C1 segment of cervical spinal cord (tissue), 14 donors: ENCODE data around the gene TRMT61A.

Experiments used
- DNase-seq, 14 donors: peaks; one replicate each; lab custom pipeline; 2025; lab: John Stamatoyannopoulos, UW

The TRMT61A gene

DNA sequence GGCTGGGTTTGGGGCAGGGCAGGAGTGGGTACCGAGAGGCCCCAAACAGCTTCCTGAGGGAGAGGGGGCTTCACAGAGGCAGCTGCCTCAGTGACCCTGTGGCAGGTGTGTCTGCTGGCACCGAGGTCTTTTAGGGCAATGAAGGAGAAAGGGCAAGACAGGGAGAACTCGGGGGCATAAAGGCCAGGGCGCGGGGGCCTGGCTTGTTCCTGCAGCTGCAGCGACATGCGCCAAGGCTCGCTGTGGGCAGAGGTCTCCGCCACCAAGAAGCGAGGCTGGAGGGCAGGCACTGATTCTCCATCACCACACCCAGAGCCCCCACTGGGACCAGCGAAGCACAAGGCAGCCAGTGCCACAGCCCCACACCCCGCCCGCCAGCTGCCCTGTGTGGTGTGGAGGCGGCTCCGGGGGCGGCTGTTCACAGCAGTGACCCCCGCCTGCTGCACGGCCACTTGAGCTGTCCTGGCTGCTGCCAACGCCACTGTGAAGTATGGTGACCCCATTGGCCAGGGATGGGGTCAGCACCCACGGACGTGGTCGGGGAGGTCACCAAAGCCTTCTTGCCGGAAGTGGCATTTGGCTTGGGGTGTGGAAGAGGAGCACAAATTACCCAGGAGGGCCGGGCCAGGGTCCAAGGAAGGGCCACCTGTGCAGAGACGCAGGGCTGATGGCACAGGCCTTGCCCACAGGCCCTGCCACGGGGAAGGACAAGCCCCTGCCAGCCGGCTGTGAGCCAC, 17.1 kb downstream of the TRMT61A start:
- DNase-seq, result no peak

DNA sequence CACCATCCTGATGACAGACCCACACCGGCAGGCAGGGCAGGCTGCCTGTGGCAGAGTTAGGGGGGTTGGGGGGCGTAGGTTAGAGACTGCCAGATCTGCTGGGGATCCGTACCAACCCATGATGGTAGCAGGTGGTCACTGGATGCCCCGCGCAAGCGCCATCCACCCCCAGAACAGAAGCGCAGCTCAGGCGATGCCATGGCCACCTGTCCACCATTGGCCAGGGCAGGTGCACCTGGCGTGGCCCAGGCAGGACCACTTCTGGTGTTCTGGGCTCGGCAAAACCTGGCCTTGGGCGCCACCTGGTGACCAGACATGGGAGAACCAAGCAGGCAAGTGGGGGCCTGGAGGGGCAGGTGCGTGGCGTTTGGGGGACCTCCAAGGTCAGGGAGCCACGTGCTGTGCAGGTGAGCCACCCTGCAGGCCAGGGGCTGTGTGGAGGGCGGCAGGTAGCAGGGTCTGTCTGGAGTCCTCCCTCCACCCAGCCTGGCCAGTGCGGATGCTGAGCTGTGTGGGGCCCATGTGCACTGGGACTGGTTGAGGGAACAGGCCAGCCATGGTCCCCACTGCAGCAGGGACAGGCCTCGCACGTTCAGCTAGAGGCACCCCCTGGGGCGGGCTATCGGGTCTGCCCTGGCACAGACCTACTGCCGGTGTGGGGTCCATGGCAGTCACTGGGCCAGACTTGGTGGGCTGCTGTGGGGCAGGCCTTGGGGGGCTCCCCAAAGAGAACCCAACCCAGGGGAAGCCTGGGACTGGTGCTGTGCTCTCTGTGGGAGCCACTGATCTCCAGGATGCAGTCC, 17.9 kb downstream of the TRMT61A start:
- DNase-seq, result peak in 12 of 14 donors; percentile 49 to 92 (median 70)

DNA sequence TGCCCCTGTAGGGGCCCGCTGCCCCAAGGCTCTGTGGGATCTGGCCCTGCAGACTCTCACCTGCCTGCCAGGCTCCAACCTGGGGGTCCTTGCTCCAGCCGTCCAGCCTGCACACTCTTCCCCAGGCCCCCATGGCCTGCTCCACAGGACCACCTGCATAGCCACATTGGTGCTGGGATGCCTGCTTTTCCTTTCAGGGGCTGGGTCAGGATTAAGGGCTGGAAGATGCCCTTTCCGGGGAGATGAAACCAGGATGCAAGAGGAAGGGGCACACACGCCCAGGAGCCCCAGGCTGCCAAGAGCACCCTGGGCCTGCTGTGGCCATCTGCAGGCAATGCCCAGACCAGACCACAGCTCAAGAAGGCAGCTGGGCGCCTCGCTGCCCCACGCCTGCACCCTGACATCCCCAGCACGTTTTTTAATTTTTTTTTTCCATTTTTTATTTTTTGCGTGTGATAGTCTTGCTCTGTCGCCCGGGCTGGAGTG, 18.5 kb downstream of the TRMT61A start:
- DNase-seq, result no peak

DNA sequence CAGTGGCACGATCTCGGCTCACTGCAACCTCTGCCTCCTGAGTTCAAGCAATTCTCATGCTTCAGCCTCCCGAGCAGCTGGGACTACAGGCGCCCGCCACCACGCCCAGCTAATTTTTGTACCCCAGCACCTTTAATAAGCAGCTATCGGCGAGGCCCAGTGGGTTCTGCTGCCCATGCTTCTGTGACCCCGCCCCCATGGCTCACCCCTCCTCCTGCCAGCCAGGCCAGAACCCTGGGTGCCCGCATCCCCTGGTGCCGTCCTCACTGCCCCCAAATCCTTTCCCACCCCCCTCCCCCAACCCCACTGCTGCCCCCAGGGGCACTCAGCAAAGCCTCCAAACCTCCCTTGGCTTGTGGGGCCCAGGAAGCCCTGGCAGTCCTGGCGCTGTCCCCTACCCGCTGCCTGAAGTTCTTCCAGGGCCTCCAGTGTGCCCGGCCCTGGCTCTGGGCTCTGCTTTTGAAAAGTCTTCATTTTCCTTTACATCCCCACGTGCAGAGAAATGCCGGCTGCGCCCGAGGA, 19.0 kb downstream of the TRMT61A start:
- DNase-seq, result no peak

DNA sequence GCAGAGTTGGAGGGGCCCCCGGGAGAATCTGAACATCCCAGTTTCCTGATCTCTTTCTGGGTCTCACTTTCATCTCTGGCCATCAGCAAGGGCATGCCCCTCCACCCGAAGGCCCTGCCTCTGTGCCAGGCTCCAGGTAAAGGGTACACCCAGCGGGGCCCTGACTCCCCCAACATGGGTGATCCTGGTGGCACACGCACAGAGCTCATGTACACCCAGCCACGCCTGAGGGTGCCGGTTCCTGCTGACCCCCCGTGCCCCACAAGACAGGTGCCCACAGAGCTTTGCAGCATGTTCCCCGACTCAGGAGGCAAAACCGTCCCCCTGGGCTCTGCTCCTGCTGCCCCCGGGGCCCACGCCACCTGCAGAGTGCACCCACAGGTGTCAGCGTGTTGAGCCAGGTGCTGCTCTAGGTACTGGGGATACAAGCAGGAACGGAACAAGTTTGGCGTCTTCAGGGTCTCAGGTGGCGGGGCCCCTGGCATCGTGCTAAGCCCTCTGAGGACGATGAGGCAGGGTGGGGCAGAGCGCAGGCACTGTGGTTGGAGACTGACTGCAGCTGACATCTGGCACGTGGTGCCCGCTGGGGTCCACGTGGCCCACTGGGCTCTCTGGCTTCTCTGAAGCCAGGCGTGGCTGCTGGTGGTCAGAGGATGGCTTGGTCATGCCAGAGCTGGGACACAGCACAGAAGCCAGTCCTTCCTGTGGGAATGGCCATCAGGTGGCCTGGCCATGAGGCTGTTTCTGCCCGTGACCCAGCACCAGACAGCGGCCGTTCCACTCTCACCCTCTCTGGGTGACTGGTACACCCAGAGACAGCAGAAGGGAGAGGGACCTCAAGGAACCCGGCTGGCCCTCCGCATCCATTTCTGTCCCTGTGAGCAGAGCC, 19.7 kb downstream of the TRMT61A start:
- DNase-seq, result peak in 7 of 14 donors; percentile 38 to 74 (median 69)

DNA sequence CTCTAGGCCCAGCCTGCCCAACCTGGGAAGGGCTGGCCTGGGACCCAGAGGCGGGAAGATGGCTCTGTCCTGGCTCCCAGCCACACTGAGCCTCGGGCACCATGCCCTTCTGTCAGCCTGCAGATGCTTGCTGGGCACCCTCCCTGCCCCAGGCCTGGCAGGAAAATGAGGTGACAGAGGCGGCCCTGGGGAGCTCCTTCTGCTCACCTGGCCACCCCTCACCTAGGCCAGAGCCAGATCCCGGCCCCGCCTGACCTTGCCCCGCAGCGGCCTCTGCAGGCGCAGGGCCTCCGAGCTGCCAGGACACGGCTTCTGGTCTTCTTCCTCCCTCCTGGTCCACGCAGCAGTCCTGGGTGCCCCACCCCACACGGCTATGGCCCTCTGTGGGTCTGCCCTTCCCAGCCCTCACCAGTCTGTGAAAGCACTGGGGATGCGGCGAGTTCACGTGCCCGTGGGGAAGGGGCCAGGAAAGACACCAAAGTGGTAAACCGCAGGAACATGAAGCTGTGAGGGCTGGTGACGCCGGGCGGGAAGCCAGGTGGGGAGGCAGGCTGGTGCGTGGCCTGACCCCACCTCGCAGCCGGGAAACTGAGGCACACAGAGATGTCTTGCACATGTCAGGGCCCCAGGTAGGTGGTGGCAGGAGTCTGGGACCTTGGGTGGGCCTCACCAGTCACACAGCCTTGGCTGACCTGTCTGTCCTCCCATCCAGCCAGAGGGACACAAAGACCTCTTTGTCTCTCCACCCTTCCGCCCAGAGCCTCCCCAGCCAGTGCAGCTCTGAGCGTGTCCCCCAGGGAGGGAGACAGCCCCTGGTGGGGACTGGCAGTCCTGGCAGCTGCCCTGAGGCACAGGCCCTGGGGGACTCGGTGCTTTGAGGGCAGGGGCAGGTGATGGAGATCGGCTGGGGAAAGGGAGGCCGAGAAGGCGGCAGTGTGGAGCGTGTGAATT, 20.6 kb downstream of the TRMT61A start:
- peak in 12 of 14 donors; percentile 56 to 91 (median 78) for DNase-seq

DNA sequence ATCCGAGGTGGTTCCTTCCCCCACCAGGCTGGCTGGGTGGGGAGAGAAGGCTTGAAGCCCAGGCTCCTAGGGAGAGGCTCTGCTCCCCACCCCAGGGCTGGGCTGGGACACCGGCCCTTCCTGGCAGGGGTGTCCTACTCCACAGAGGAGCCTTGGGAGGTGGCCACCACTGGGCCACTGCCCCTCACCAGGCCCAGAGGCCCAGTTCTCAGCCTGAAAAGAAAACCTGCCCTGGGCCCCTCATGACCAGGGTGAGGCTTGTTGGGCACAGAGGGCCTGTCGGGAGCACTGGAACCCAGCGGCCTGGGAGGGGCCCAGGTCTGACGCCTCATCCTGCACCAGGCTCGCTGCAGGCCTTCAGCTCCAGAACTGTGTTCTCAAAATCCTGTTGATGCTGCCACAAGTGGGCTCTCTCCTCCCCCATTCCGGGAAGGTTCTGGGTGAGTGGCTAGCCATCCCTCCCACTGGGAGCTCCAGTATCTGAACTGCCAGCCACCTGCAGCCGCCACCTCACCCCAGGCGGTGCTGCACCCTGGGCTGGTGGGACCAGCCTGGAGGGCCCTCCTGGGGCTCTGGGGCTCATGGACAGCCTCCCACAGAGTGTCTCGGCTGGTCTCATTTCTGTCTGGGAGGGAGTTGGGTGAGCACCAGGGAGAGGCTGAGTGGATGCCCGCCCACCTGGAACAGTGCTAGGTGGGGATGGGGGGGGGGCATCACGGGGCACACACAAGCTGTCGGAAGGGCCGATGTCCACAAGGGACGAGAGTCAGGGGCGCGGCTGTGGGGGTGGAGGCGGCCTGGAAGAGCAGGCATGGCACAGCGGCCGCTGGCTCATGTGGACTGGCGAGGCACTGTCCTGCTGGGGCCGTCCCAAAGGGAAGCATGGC, 21.7 kb downstream of the TRMT61A start:
- peak in 6 of 14 donors; percentile 32 to 71 (median 67) for DNase-seq

DNA sequence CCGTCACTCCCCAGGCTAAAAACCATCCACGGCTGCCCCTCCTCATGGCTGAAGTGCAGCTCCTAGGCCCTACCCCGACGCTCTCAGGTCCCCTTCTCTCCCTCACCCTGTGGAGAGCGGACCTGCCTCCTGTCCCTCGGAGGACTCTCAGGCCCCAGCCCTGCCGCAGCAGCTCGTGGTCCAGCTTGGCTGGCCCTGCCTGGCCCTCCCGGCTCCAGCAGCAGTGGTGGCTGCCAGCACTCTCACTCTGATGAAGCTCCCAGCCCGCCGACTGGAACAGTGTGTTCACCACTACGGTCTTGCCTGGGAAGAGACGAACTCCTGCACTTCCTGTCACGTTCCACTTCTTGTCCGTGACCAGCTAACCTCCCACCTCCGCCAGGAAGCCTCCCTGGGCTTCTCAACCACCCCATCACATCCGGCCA, 22.4 kb downstream of the TRMT61A start:
- DNase-seq, result peak in 6 of 14 donors; percentile 22 to 66 (median 56)

DNA sequence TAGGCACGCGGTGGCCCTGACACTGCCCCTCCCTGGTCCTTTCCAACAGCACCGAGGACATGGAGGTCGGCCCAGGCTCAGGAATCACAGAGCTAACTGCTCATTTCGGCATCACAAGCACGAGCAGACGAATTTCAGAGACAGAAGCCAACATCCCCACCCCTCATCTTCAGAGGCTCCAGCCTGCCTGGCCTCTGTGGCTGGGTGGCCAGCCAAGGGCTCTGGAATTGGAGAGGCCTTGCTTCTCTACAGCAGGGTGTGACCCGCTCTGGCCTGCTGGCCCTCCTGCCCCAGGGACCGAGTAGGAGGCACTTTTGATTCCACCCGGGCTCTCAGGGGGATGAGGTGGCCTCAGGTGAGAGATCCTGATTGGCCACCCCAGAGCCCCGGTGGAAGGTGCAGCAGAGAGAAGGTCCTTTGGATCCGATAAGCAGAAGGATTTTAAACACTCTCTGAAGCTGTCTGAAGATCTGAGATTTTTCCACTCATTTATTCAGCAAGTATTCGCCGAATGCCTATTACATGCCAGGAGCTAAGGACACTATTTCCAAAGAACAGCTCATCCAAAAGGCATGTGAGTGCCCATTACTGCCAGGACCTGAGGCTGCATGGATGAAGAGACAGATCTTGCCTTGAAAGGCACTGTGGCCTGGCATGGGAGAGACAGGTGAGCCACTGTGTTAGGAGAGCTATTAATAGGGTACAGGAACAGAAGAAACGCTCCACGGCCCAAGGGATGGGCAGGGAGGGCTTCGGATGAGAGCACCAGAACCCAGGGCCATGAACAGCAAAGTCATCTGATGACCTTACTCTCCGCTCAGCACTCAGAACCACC, 23.2 kb downstream of the TRMT61A start:
- DNase-seq, result peak in 1 of 14 donors; percentile 61

DNA sequence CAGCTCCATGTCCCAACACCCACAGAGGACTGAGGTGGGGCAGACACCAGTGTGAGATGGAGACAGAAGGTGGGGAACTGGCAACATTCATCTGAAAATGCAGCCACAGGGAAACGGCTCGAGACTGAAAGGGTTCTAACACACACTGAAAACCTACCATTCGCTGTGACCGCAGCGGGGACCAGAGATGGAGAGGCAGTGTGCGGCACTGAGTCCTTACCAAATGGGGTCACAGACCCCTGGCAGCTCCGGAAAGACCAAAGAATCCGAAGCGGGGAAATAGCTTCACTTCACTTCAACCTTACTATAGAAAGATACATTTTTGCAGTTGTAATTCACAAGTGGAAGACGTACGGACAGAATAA, 23.8 kb downstream of the TRMT61A start:
- DNase-seq, result no peak

DNA sequence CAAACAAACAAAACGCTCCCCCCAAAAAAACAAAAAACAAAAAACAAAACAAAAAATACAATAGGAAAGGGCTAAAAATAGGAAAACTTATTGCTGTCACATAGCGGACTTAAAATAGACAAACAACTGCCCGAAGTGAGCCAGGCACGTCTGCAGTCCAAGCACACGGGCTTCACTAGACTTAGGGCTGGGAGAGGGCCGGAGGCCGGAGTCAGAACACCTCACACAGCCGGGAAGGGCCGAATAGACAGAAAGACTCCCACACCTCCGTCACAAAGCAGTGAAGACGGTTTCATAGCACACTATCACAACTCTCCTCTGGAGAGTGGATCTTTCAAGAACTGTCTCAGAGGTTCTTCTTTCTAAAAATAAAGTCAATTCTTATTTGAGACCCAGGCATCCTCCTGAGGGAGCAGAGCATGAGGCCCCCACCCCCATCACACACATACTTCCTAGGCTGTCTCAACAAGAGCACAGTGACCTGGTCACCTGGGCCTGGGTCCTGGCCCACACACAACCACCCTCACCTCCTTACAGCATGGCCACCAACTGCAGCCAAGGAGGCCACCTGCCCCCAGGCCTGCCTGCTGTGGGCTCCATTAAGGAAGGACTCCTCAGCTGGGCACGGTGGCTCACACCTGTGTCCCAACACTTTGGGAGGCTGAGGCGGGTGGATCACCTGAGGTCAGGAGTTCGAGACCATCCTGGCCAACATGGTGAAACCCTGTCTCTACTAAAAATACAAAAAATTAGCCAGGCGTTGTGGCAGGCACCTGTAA, 26.8 kb downstream of the TRMT61A start:
- no peak for DNase-seq

DNA sequence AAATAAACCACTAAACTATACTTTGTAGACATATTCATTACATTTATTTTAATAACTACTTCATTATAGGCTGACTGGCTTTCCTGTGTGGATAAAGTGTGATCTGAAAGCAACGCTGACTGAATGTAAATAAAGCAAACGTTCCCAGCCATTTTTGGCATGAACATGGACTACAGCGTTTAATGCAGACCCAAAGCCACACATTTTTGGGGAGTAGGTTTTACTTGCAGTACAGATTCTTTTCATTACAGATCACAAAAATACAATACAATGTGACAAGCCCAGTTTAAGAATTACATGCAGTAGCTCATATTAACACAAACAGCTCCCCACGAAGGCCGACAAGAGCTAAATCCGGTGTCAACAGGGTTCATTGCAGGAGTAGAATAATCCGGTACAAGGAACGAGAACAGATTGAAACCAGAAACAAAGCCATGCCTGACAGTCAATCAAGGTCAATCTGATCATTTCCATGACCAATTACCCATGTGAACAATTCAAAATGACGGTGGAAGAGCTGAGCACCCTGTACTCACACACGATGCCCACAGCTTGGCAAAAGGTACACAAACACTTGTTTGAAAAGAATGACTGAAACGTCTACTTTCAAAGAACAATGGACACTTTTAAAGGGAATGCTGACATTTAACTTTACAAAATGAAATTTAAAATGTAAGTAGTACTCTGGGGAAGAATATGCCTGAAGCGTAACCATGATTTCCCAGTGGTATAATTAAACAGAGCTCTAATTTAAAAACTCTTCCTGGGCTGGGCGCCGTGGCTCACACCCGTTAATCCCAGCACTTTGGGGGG, 28.2 kb downstream of the TRMT61A start:
- no peak for DNase-seq

DNA sequence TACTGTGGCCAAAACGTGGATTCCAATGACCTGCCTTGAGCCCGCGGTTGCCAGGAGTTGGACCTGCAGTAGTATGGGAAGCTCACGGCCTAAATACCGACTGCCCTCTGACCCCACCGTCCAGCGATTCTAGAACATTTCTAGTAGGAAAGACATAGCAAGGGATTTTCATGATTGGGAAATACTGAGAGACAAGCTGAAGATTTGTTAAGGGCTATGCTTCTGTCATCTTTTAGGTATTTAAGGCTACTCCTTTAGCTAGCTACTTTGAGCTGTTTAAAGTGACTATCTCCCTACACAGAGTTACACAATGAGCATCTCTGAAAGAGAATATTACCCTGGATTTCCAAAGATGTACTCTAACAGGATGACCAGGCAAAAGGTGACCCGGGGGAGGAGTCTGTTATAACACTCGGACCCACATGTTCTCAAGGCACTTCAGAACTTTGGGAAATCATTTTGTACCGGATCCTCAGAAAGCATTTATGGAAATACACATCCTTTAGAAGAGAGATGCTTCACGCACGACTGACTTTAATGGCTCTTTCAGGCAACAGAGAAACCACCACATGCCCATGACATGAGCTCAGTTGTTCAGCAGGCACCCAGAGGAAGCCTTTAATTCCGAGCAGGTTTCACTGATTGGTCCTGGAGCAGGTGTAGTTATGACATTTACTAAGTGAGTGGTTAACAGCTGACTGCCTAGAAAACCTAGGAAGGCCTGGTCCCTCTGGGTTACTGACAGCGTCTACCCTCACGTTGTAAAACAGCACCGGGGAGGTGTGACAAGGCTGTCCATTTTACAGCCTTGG, 29.3 kb downstream of the TRMT61A start:
- DNase-seq, result no peak

DNA sequence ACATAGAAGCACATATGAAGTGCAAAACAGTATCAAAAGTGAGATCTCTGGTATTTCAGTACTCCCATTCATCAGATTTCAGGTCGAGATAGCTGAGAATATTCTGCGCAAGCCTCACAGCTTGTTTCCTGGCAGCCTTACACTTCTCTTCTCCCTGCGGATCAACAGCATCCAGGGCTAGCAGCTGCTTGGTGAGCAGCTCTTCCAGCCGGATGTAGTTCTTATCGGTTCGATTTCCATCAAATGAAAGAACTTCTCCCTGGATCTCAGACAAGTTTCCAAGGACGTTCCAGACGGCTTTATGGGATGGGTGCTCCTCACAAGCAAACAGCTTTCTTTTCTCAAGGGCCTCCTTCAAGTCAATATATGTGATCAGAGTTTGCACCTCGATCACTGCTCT, 30.8 kb downstream of the TRMT61A start:
- no peak for DNase-seq

DNA sequence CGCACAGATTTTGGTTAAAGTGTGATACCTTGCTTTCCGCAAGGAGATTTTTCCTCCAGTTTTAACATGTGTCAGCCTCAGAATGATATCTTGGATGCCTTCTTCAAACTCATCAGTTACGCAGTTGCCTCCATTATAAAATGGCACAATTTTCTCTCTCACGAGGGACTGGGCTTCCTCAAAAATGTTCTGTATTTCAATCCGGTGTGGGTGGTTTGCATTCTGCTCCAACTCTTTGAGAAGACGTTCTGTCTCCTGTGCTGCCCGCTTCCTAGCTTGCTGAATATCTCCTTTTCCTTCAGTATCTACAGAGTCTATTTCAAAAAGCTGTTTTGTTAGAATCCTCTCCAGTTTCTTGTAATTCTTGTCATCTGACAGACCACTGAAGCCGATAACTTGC, 31.7 kb downstream of the TRMT61A start:
- no peak for DNase-seq
